Activated CD4-positive, alpha-beta T cell treated with anti-CD3 and anti-CD28 coated beads, Interleukin-2, amount 10 ng/mL, durations not matched to agents 7 days and 5 days (primary cell): ENCODE data around the gene SAPCD2. TPM values are rescaled to one million over a fixed set of nuclear protein-coding genes. Genes with fewer than 3 reads are reported as not detected.
A peak's percentile ranks its signal among the peaks of the same experiment; 100 is the strongest.

Experiments
- CTCF ChIA-PET: fragments of 350-600 bp; sonication (Branson Sonifier 250); formaldehyde crosslinking; loops from one replicate; lab custom pipeline; 2021; ENCODE audit warnings: antibody characterized with exemption; lab: Charles Lee
- POLR2A ChIA-PET: fragments of 350-600 bp; sonication (Branson Sonifier 250); formaldehyde crosslinking; loops from one replicate; lab custom pipeline; 2021; ENCODE audit warnings: antibody characterized with exemption; lab: Charles Lee
- DNase-seq: peaks from one replicate; pipeline ENCODE4 v3.0.0-alpha.2; 2020
- H3K27ac Mint-ChIP-seq: one replicate; pipeline ENCODE4 v1.8.0; 2021; ENCODE audit warnings: mild to moderate bottlenecking, moderate library complexity, mixed read lengths
- H3K27me3 Mint-ChIP-seq: one replicate; pipeline ENCODE4 v1.8.0; 2021; ENCODE audit warnings: mixed read lengths
- H3K36me3 Mint-ChIP-seq: one replicate; pipeline ENCODE4 v1.8.0; 2021; ENCODE audit warnings: low read depth, mixed read lengths
- H3K4me1 Mint-ChIP-seq: one replicate; pipeline ENCODE4 v1.8.0; 2021; ENCODE audit warnings: mixed read lengths
- H3K4me3 Mint-ChIP-seq: one replicate; pipeline ENCODE4 v1.8.0; 2021; ENCODE audit warnings: mild to moderate bottlenecking, moderate library complexity, mixed read lengths
- H3K9me3 Mint-ChIP-seq: one replicate; pipeline ENCODE4 v1.8.0; 2021; ENCODE audit warnings: mixed read lengths
- total RNA-seq, 2 experiments: library from RNA; stranded (reverse); gene quantifications; one replicate each; pipeline ENCODE4 v1.2.3, GENCODE V29; 2021

Gene SAPCD2
- total RNA-seq, 2 experiments from 2014 or later = 33.8 to 40.6 TPM

DNA sequence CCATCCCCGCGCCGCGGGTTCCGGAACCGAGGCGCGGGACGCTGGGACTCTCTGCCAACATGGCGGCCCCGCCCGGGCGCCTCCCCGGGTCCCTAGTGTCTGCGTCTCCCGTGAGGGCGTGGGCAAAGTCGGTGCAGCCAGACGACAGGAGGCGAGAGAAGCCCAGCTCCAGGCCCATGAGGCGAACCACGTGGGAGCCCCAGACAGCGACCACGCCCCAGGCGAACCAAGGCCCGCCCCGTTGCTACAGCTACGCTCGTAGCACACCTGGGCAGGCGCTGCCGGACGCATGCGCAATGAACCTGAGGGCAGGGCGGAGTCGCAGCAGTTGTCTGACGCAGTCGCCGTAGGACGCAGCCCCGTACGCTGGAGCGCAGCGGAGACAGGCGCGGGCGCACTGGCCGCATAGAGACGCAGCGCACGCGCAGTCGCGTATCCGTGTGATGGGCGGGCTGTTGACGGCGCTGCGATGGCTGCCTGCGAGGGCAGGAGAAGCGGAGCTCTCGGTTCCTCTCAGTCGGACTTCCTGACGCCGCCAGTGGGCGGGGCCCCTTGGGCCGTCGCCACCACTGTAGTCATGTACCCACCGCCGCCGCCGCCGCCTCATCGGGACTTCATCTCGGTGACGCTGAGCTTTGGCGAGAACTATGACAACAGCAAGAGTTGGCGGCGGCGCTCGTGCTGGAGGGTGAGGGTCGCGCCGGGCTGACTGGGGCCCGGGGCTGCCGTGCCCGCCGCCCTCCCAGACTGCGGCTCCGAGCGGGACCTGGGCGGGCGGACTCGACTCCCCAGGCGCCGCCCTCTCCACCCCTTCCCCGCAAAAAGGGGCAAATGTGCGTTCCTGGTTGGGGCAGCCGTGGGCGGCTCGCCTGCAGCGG is 16.4 kb upstream of the SAPCD2 start, which contains the start of gene MAN1B1:
Gene MAN1B1 (plus strand): TSS at position 455 of the 878 bp plus-strand sequence. CDS start 15 bp downstream, at position 470.
- peaks cover 28% of the 10 kb centered on the region for H3K36me3 Mint-ChIP-seq
- ChIA-PET CTCF (interaction anchor here (0.6 to 2.9 kb wide), 24 partner anchors 9 to 1619 kb away, joined by 3 to 26 read pairs (median 3); partner anchors contain the start of genes AJM1, NPDC1, NRARP and SLC34A3), POLR2A (interaction anchor here (0.6 to 1.8 kb wide), 8 partner anchors 9 to 155 kb away, joined by 3 to 16 read pairs (median 4); partner anchors contain the start of genes SAPCD2 and TUBB4B)
- peaks cover 44% of the 10 kb centered on the region for H3K4me1 Mint-ChIP-seq
- H3K9me3 Mint-ChIP-seq = no peaks in the 10 kb centered on the region
- H3K4me3 Mint-ChIP-seq = peak within 1 kb of the TSS; percentile 85
- DNase-seq = peak; percentile 100
- peak within 1 kb of the TSS; percentile 97 for H3K27ac Mint-ChIP-seq
- no peaks in the 10 kb centered on the region for H3K27me3 Mint-ChIP-seq

DNA sequence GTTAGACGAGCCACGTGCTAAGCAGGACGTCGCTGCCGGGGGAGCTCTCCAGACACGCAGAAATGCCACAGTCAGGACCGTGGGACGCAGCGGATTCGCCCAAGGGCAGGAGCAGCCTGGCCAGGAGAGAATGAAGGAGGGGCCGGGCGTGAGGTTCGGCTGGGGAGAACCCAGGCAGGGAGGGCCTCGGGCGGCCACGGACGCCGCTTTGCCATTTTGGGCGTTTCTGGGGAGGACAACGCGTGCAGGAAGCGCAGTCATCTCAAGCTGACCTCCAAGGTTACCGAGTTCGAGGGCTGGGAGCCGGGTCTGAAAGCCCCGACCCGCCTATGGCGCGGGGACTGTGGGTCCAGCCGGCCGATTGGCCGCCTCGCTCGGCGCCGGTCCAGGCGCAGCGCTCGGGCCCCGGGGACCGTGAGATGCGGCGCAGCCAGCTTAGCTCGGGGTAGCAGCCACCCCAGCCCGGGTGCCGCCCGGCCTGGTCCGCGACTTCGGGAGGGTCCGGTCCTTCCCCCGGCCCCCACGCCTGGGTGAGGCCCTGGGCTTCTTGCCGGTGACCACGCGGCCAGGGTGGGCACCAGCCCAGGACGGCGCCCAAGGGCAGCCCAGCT is 15.7 kb upstream of the SAPCD2 start:
- CTCF ChIA-PET = interaction anchor here (0.5 to 2.9 kb wide), 17 partner anchors 9 to 298 kb away, joined by 3 to 26 read pairs (median 4); partner anchors contain the start of genes AJM1, NPDC1, NRARP and UAP1L1
- Mint-ChIP-seq H3K4me1 (peaks cover 44% of the 10 kb centered on the region), H3K4me3 (peak overlapping the region; percentile 80), H3K27ac (peak overlapping the region; percentile 97), H3K36me3 (peaks cover 29% of the 10 kb centered on the region), H3K9me3 (no peaks in the 10 kb centered on the region), H3K27me3 (no peaks in the 10 kb centered on the region)
- peak; percentile 31 for DNase-seq
- POLR2A ChIA-PET = interaction anchor here (1.1 to 1.8 kb wide), 3 partner anchors 10 to 32 kb away, joined by 4 to 16 read pairs (median 5); partner anchors contain the start of gene SAPCD2

DNA sequence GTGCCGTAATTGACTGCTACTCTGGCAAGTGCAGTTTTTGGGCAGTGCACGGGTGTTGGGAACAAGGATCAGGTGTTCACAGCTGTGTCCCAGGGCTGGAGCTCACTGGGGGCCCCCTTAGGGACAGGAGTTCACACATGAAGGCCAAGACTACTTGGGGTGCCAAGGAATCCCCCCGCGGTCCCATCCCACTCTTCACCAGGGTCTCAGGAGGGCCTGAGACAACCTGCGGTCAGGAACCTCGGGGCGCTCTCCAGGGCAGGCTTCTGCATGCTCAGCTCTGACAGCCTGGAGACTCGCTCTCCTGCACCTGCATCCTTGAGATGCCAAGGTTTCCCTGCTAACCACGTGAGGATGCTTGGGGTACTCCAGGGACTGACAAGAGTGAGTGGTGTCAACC is 14.2 kb upstream of the SAPCD2 start:
- peaks cover 41% of the 10 kb centered on the region for H3K4me1 Mint-ChIP-seq

DNA sequence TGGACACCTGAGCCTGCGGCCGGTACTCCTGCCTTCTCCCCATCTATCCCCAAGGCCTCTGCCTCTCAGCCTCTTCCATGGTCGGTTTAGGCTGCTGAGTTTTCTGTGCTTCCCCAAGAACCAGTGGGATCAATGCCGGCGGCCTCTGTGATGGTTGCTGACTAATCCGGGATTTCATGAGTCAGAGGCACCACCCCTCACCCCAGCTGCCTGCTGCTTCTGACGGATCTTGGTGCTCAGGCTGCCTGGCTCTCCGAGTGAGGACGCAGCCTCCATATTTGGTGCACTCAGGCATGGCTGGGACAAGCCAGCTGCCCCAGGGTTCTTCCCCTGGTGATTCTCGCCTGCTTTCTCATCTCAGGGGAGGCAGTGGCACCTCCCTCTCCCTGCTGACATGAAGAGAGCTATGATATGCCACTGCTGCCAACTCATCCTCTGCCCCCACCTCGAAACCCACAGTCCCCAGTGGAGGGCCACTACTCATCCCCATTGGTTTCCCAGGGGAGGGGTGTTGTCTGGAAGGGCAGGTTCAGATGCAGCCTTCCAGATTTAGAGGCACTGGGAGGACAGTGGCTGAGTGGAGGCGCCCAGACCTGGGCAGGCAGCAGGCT is 13.1 kb upstream of the SAPCD2 start:
- H3K9me3 Mint-ChIP-seq = no peaks in the 10 kb centered on the region
- peak overlapping the region; percentile 64 for H3K27ac Mint-ChIP-seq
- H3K36me3 Mint-ChIP-seq = peaks cover 17% of the 10 kb centered on the region
- H3K27me3 Mint-ChIP-seq = no peaks in the 10 kb centered on the region
- ChIA-PET POLR2A (no interaction called here), CTCF (interaction anchor here (1.1 to 2.0 kb wide), 5 partner anchors 12 to 153 kb away, joined by 3 to 6 read pairs (median 4); partner anchors contain the start of gene SAPCD2)
- DNase-seq = no peak
- H3K4me1 Mint-ChIP-seq = peaks cover 32% of the 10 kb centered on the region
- H3K4me3 Mint-ChIP-seq = no peak overlapping the region

More for the DNA sequence above, 14.2 kb upstream of the SAPCD2 start:
- Mint-ChIP-seq H3K36me3 (peaks cover 27% of the 10 kb centered on the region), H3K27me3 (no peaks in the 10 kb centered on the region), H3K9me3 (no peaks in the 10 kb centered on the region), H3K27ac (no peak overlapping the region), H3K4me3 (no peak overlapping the region)
- ChIA-PET POLR2A (no interaction called here), CTCF (interaction anchor here (1.1 to 2.0 kb wide), 4 partner anchors 11 to 50 kb away, joined by 4 to 6 read pairs (median 4); partner anchors contain the start of gene SAPCD2)
- no peak for DNase-seq

DNA sequence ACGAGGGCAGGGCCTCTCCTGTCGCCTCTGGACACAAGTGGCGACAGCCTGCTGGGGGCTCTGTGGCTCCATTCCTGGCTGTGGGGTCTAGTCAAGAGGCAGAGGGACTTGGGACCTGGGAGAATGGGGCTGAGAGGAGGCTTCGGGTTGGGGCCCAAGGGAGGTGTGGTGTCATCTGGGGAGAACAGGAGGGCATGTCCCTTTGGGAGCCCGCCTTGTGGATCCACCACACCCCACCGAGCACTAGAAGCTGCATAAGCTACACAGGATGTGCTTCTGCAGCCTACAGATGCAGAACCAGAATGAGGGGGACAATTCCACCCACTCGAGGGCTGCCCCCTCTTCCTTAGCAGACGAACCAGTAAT is 12.6 kb upstream of the SAPCD2 start:
- Mint-ChIP-seq H3K27ac (no peak overlapping the region), H3K36me3 (peaks cover 14% of the 10 kb centered on the region), H3K27me3 (no peaks in the 10 kb centered on the region), H3K4me3 (no peak overlapping the region), H3K9me3 (no peaks in the 10 kb centered on the region), H3K4me1 (peaks cover 26% of the 10 kb centered on the region)
- CTCF ChIA-PET = interaction anchor here (1.2 to 2.0 kb wide), 4 partner anchors 13 to 154 kb away, joined by 3 to 5 read pairs (median 4); partner anchors contain the start of gene SAPCD2
- no peak for DNase-seq
- POLR2A ChIA-PET = no interaction called here

DNA sequence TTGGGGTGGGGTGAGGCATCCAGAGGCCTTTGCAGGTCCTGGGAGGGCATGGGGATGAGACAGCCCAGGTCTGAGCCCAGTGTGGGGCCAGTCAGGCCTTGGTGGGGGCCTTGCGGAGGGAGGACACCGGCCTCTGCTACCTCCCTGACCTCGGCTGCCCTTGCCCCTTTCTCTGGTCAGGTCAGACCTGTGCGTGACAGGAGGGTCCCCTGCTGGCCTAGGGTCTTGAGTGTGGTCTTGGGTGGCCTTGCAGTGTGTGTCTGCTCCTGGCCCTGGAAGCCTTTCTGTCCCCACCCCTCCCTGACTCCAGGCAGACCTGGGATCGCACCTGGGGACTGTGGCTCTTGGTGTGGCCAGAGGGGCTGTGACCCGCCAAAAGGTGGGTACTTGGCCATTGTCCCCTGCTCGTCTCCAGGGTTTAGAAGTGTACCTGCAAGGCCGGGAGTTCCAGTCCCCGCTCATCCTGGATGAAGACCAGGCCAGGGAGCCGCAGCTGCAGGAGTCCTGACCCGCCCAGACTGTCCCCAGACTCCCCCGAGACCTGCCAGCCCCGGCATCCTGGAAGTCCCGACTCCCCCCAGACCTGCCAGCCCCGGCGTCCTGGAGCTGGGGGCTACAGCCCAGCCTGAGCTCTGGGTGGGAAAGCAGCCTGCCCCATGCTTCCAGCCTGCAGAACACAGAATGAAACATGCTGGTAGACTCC is 12.0 kb upstream of the SAPCD2 start:
- Mint-ChIP-seq H3K27ac (no peak overlapping the region), H3K36me3 (peaks cover 14% of the 10 kb centered on the region), H3K4me1 (peaks cover 21% of the 10 kb centered on the region), H3K27me3 (no peaks in the 10 kb centered on the region), H3K9me3 (no peaks in the 10 kb centered on the region), H3K4me3 (no peak overlapping the region)
- no peak for DNase-seq
- CTCF ChIA-PET = interaction anchor here (0.8 to 2.5 kb wide), 4 partner anchors 11 to 154 kb away, joined by 3 to 9 read pairs (median 4); partner anchors contain the start of gene SAPCD2
- POLR2A ChIA-PET = interaction anchor here (0.6 kb wide), 1 partner anchor 179 kb away, joined by 4 read pairs; no protein-coding TSS in a partner anchor

DNA sequence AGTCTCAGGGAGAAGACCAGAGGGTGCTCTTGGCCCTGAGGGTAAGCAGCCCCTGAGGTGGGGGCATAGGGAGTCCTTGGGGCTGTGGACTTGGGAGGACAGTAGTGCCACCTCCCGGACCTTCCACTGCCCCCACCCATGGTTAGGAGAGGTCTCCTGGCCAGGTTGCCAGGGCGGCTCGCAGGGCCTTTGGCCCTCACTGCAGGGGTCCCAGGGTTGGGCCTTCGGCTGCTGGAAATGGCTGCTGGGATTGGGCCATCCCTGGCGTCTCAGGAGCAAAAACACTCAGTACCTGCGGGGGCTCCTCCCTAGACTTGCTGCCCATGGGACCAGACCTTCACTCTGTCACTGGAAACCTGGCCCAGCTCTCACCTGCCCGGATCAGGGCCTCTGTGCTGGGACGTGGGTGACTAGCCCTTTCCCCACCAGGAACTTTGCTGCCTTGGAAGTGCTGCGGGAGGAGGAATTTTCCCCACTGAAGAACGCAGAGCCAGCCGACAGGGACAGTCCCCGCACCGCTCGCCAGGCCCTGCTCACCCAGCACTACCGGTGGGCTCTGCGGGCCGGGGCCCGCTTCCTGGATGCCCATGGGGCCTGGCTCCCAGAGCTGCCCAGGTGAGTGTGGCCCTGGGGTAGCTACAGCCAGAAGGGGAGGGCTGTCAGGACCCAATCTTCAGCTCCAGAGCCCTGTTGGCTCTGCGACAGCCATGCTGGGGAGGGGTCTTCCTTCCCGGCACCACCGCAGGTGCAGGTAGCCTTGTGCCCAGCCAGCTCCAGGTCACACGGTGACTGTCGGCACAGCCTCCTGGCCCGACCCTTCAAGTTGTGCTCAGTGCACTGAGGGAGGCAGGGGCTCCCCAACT is 10.1 kb upstream of the SAPCD2 start:
- peaks cover 14% of the 10 kb centered on the region for H3K36me3 Mint-ChIP-seq
- H3K4me3 Mint-ChIP-seq = peak overlapping the region; percentile 30
- H3K27me3 Mint-ChIP-seq = no peaks in the 10 kb centered on the region
- H3K9me3 Mint-ChIP-seq = no peaks in the 10 kb centered on the region
- no peak overlapping the region for H3K27ac Mint-ChIP-seq
- DNase-seq = no peak
- CTCF ChIA-PET = interaction anchor here (0.8 to 2.5 kb wide), 3 partner anchors 11 to 27 kb away, joined by 3 to 9 read pairs (median 5); partner anchors contain the start of gene SAPCD2
- peaks cover 16% of the 10 kb centered on the region for H3K4me1 Mint-ChIP-seq
- POLR2A ChIA-PET = no interaction called here

DNA sequence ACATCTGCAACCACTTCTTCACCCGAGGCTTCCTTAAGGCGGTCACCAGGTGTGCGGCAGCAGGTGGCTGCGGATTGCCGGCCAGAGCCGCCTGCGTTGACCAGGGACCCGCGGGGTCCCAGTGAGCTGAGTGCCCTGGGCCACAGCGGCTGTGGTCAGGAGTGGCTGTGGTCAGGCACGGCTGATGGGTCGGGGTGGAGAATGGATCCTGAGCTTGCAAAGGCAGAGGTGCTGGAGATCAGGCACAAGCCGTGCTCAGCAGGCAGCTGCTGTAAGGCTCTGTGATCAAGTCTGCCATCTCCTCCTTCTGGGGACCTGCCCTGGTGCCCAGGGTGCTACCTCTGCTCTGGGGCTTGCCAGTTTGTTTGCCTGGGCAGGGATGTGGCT is 9.0 kb upstream of the SAPCD2 start:
- no peak overlapping the region for H3K27ac Mint-ChIP-seq
- peaks cover 11% of the 10 kb centered on the region for H3K4me1 Mint-ChIP-seq
- peaks cover 14% of the 10 kb centered on the region for H3K36me3 Mint-ChIP-seq
- no peaks in the 10 kb centered on the region for H3K9me3 Mint-ChIP-seq
- ChIA-PET CTCF (interaction anchor here (0.6 to 0.9 kb wide), 3 partner anchors 9 to 28 kb away, joined by 3 to 5 read pairs (median 3); partner anchors contain the start of gene SAPCD2), POLR2A (no interaction called here)
- no peak for DNase-seq
- H3K27me3 Mint-ChIP-seq = no peaks in the 10 kb centered on the region
- H3K4me3 Mint-ChIP-seq = peak overlapping the region; percentile 30

DNA sequence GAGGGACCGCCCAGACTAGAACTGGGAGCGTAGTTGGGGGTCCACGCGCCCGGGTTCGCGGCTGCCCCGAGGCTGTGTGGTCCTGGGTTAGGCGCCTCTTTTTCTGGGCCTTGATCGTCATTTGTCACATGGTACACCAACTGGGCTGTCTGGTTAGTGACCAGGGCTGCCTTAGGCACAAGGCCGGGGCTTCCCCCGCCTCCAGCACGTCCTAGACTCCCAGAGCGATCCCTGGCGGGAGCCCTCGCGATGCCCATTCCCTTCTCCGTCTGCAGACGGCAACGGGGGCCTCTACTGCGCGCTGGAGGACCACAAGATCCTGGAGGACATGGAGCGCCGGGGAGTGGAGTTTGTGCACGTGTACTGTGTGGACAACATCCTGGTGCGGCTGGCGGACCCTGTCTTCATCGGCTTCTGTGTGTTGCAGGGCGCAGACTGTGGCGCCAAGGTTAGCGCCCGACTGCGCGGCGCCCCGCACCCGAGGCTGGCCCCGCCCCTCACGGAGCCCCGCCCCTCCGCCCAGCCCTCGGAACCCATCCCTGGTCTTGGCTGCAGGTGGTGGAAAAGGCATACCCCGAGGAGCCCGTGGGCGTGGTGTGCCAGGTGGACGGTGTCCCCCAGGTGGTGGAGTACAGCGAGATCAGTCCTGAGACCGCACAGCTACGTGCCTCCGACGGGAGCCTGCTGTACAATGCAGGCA is 8.5 kb upstream of the SAPCD2 start:
- Mint-ChIP-seq H3K4me3 (peak overlapping the region; percentile 74), H3K4me1 (peaks cover 8% of the 10 kb centered on the region), H3K27me3 (no peaks in the 10 kb centered on the region), H3K9me3 (no peaks in the 10 kb centered on the region), H3K36me3 (peaks cover 13% of the 10 kb centered on the region), H3K27ac (no peak overlapping the region)
- DNase-seq = no peak
- CTCF ChIA-PET = interaction anchor here (0.6 to 2.7 kb wide), 2 partner anchors 9 to 12 kb away, joined by 5 to 20 read pairs; partner anchors contain the start of gene SAPCD2
- POLR2A ChIA-PET = no interaction called here
